IMR-90 (cell line): ENCODE results near the gene SLC6A11. TPM values are rescaled to one million over a fixed set of nuclear protein-coding genes. Genes with fewer than 3 reads are reported as not detected.

Experiments
- ATAC-seq: fragments of 200-7000 bp; cut with Tn5 transposase; 2 replicates; pipeline ENCODE4 v1.9.1; 2020; ENCODE audit warnings: low read depth, mild to moderate bottlenecking, moderate library complexity
- BruUV-seq: library from RNA; stranded (reverse); fragments of 400-500 nt; replicated peaks from 2 replicates; lab custom pipeline; 2021; lab: Mats Ljungman, UMichigan
- CTCF ChIA-PET: fragments of 300-600 bp; formaldehyde crosslinking; extraction: SDS; loops from one replicate; lab custom pipeline; 2021; ENCODE audit warnings: antibody characterized with exemption; lab: Yijun Ruan, JAX
- POLR2A ChIA-PET: fragments of 300-600 bp; sonication (Branson Sonifier 250); formaldehyde crosslinking; loops from one replicate; lab custom pipeline; 2022; ENCODE audit warnings: antibody characterized with exemption; ENCODE audit not compliant: unreplicated experiment; lab: Charles Lee
- DNase-seq: peaks from one replicate; pipeline ENCODE4 v3.0.0; 2013
- H2AFZ ChIP-seq: replicated peaks from 2 replicates; pipeline ENCODE3; 2013; ENCODE audit warnings: low read length, mild to moderate bottlenecking; ENCODE audit not compliant: poor library complexity
- H2AK5ac ChIP-seq: 2 replicates; pipeline ENCODE4 v1.6.1; 2013; ENCODE audit warnings: low read depth, low read length, inconsistent platforms
- H2AK9ac ChIP-seq: replicated peaks from 2 replicates; pipeline ENCODE3; 2013; ENCODE audit warnings: mild to moderate bottlenecking, low read depth, low read length, moderate library complexity; ENCODE audit not compliant: poor library complexity
- H2BK120ac ChIP-seq: 2 replicates; pipeline ENCODE4 v1.6.1; 2013; ENCODE audit warnings: low read depth, low read length, inconsistent platforms
- H2BK15ac ChIP-seq: 3 replicates; pipeline ENCODE4 v1.6.1; 2013; ENCODE audit warnings: low read depth, low read length, inconsistent platforms
- H2BK20ac ChIP-seq: 2 replicates; pipeline ENCODE4 v1.6.1; 2013; ENCODE audit warnings: low read depth, mild to moderate bottlenecking, inconsistent platforms, low read length, moderate library complexity
- H2BK5ac ChIP-seq: 2 replicates; pipeline ENCODE4 v1.6.1; 2013; ENCODE audit warnings: mild to moderate bottlenecking, low read depth, low read length, inconsistent platforms; ENCODE audit not compliant: poor library complexity, severe bottlenecking
- H3K14ac ChIP-seq: replicated peaks from 2 replicates; pipeline ENCODE4 v1.6.1; 2013; ENCODE audit warnings: low read depth, low read length, inconsistent platforms
- H3K18ac ChIP-seq: 2 replicates; pipeline ENCODE4 v1.6.1; 2013; ENCODE audit warnings: low read depth, low read length, control low read depth
- H3K23ac ChIP-seq: 2 replicates; pipeline ENCODE4 v1.6.1; 2013; ENCODE audit warnings: low read depth, low read length, inconsistent platforms
- H3K27ac ChIP-seq: 2 replicates; pipeline ENCODE4 v1.5.1; 2013; ENCODE audit warnings: mild to moderate bottlenecking, control low read depth, low read length; ENCODE audit not compliant: insufficient read depth
- H3K27me3 ChIP-seq: 2 replicates; pipeline ENCODE4 v1.6.1; 2013; ENCODE audit warnings: low read length; ENCODE audit not compliant: control insufficient read depth, insufficient read depth
- H3K36me3 ChIP-seq: 2 replicates; pipeline ENCODE4 v1.6.1; 2013; ENCODE audit warnings: low read length, mixed read lengths; ENCODE audit not compliant: control insufficient read depth, insufficient read depth
- H3K4ac ChIP-seq: 2 replicates; pipeline ENCODE4 v1.6.1; 2013; ENCODE audit warnings: low read depth, low read length, inconsistent platforms
- H3K4me1 ChIP-seq: 2 replicates; pipeline ENCODE4 v1.6.1; 2013; ENCODE audit warnings: low read length, mixed read lengths; ENCODE audit not compliant: control insufficient read depth, insufficient read depth
- H3K4me2 ChIP-seq: 2 replicates; pipeline ENCODE4 v1.6.1; 2013; ENCODE audit warnings: low read depth, mild to moderate bottlenecking, control low read depth, low read length, moderate library complexity
- H3K4me3 ChIP-seq: 2 replicates; pipeline ENCODE4 v1.5.1; 2013; ENCODE audit warnings: low read depth, mild to moderate bottlenecking, control low read depth, low read length, moderate library complexity; ENCODE audit not compliant: insufficient read depth
- H3K56ac ChIP-seq: 2 replicates; pipeline ENCODE4 v1.6.1; 2013; ENCODE audit warnings: low read length, inconsistent platforms; ENCODE audit not compliant: insufficient read depth; ENCODE audit errors: extremely low read depth
- H3K79me1 ChIP-seq, 2 experiments: 2 replicates each; pipeline ENCODE4 v1.6.1; 2013; ENCODE audit warnings: low read length in 2 of 2, inconsistent platforms in 1 of 2, low read depth in 1 of 2
- H3K9ac ChIP-seq: 2 replicates; pipeline ENCODE4 v1.6.1; 2013; ENCODE audit warnings: low read depth, low read length, control low read depth
- H3K9me1 ChIP-seq: 2 replicates; pipeline ENCODE4 v1.6.1; 2013; ENCODE audit warnings: low read length, inconsistent platforms; ENCODE audit not compliant: insufficient read depth
- H3K9me3 ChIP-seq: 2 replicates; pipeline ENCODE4 v1.6.1; 2013; ENCODE audit warnings: low read length; ENCODE audit not compliant: control insufficient read depth, insufficient read depth
- H4K20me1 ChIP-seq: 2 replicates; pipeline ENCODE4 v1.6.1; 2013; ENCODE audit warnings: low read length, inconsistent platforms; ENCODE audit not compliant: insufficient read depth
- H4K5ac ChIP-seq: 2 replicates; pipeline ENCODE4 v1.6.1; 2013; ENCODE audit warnings: mild to moderate bottlenecking, low read depth, low read length, control low read depth
- H4K8ac ChIP-seq, 2 experiments: 2 replicates each; pipeline ENCODE4 v1.6.1; 2013; ENCODE audit warnings: low read depth in 2 of 2, low read length in 2 of 2, control low read depth in 1 of 2, inconsistent platforms in 1 of 2
- H4K91ac ChIP-seq: 2 replicates; pipeline ENCODE4 v1.6.1; 2013; ENCODE audit warnings: low read depth, low read length, inconsistent platforms; ENCODE audit not compliant: insufficient read depth
- CEBPB ChIP-seq: IDR thresholded peaks from 2 replicates; pipeline ENCODE4 v1.6.1; 2012; ENCODE audit warnings: low read depth, low read length, improper control_type of control experiment
- CTCF ChIP-seq: conservative IDR thresholded peaks from 2 replicates; pipeline ENCODE4 v1.5.1; 2012; ENCODE audit warnings: mild to moderate bottlenecking, low read depth, low read length, improper control_type of control experiment
- ELK1 ChIP-seq: fragments of 150-350 bp; IDR thresholded peaks from 2 replicates; pipeline ENCODE4 v1.6.1; 2016; ENCODE audit warnings: low read depth, mild to moderate bottlenecking, low read length, moderate library complexity, borderline replicate concordance
- MAZ ChIP-seq: IDR thresholded peaks from 2 replicates; pipeline ENCODE4 v1.6.1; 2012; ENCODE audit warnings: low read depth, mild to moderate bottlenecking, low read length, improper control_type of control experiment, moderate library complexity, borderline replicate concordance
- NFE2L2 ChIP-seq: fragments of 150-350 bp; IDR thresholded peaks from 2 replicates; pipeline ENCODE4 v1.6.1; 2016; ENCODE audit warnings: low read depth, mild to moderate bottlenecking, low read length
- POLR2A ChIP-seq: IDR thresholded peaks from 2 replicates; pipeline ENCODE4 v1.6.1; 2012; ENCODE audit warnings: mild to moderate bottlenecking, low read depth, low read length
- RAD21 ChIP-seq: IDR thresholded peaks from 2 replicates; pipeline ENCODE4 v1.6.1; 2012; ENCODE audit warnings: low read length, improper control_type of control experiment
- RCOR1 ChIP-seq: IDR thresholded peaks from 2 replicates; pipeline ENCODE4 v1.6.1; 2012; ENCODE audit warnings: mild to moderate bottlenecking, low read length, improper control_type of control experiment; ENCODE audit not compliant: insufficient replicate concordance
- RFX5 ChIP-seq: IDR thresholded peaks from 2 replicates; pipeline ENCODE4 v1.8.0; 2012; ENCODE audit warnings: low read depth, mild to moderate bottlenecking, low read length, moderate library complexity
- USF2 ChIP-seq: fragments of 150-350 bp; IDR thresholded peaks from 2 replicates; pipeline ENCODE4 v1.6.1; 2017; ENCODE audit warnings: mild to moderate bottlenecking, antibody characterized with exemption, low read length, low read depth
- WGBS, 2 experiments: methylation state at CpG; one replicate each; pipeline versions ENCODE4 v1.1.5 to v1.1.7; 2013; ENCODE audit warnings: missing lambda C conversion rate in 2 of 2; ENCODE audit not compliant: insufficient read length in 1 of 2; ENCODE audit errors: extremely low coverage in 2 of 2; 5-methylcytosine and 5-hydroxymethylcytosine counted together
- dilution Hi-C: fragments of 300-500 bp; cut with HindIII; formaldehyde crosslinking; loops from one replicate; pipeline ENCODE4 v1.14.3; 2018; ENCODE audit warnings: low sequenced_read_pairs; ENCODE audit not compliant: unreplicated experiment
- in situ Hi-C: fragments of 300-500 bp; cut with MboI; formaldehyde crosslinking; loops from 3 replicates; pipeline ENCODE4 v1.14.3; 2019; ENCODE audit warnings: low sequenced_read_pairs, inconsistent platforms, mixed read lengths
- intact Hi-C: fragments of 100-400 bp; cut with micrococcal nuclease; formaldehyde crosslinking; loops from 2 replicates; pipeline ENCODE4 v1.10.0; 2022
- polyA plus RNA-seq, 3 experiments: library from polyadenylated mRNA; depleted of rRNA; stranded (reverse); fragments of >200 nt; gene quantifications; 2 replicates each; pipeline ENCODE4 v1.2.3, GENCODE V29; 2012; ENCODE audit warnings: low replicate concordance in 1 of 3
- total RNA-seq: library from RNA; depleted of rRNA; stranded (reverse); fragments of >200 nt; gene quantifications from 2 replicates; pipeline ENCODE4 v1.2.3, GENCODE V29; 2012

SLC6A11 gene
- total and polyA plus RNA-seq, 2 of the 4 experiments (the other 2 are of a cell fraction): not detected

GRCh38 chr3:10815487-10815886, 541 bp upstream of the SLC6A11 start:
- H3K27ac ChIP-seq: no peak overlapping the region
- no peak overlapping the region for H4K5ac ChIP-seq
- in situ Hi-C loops: no loop called here
- dilution Hi-C loops: no loop called here
- H3K4ac ChIP-seq: no peak overlapping the region
- no peak for TF ChIP-seq ELK1
- no peak for TF ChIP-seq RFX5
- TF ChIP-seq NFE2L2: no peak
- TF ChIP-seq POLR2A: no peak
- no peak for TF ChIP-seq CTCF
- TF ChIP-seq CEBPB: no peak
- TF ChIP-seq RCOR1: no peak
- TF ChIP-seq USF2: no peak
- no peak for TF ChIP-seq RAD21
- TF ChIP-seq MAZ: no peak
- H2BK20ac ChIP-seq: no peak overlapping the region
- H3K9me3 ChIP-seq: no peaks in the 10 kb centered on the region
- H3K4me1 ChIP-seq: no peaks in the 10 kb centered on the region
- H3K4me2 ChIP-seq: no peak overlapping the region
- H3K4me3 ChIP-seq: no peak overlapping the region
- H3K56ac ChIP-seq: no peak overlapping the region
- POLR2A ChIA-PET: no interaction called here
- H4K8ac ChIP-seq: no peak overlapping the region
- peak overlapping the region; percentile 5 for H2AFZ ChIP-seq
- H3K14ac ChIP-seq: no peak overlapping the region
- no peaks in the 10 kb centered on the region for H4K20me1 ChIP-seq
- no TSS peak for BruUV-seq
- H3K36me3 ChIP-seq: no peaks in the 10 kb centered on the region
- intact Hi-C loops: no loop called here
- H3K18ac ChIP-seq: no peak overlapping the region
- H3K79me1 ChIP-seq: no peaks in the 10 kb centered on the region
- H2BK15ac ChIP-seq: no peak overlapping the region
- no peaks in the 10 kb centered on the region for H3K9me1 ChIP-seq
- no peak for DNase-seq
- no peak overlapping the region for H2BK120ac ChIP-seq
- no peak overlapping the region for H2AK5ac ChIP-seq
- H3K27me3 ChIP-seq: peaks cover 11% of the 10 kb centered on the region
- no peak overlapping the region for H4K91ac ChIP-seq
- H3K9ac ChIP-seq: no peak overlapping the region
- no peak overlapping the region for H3K23ac ChIP-seq
- no peak overlapping the region for H2AK9ac ChIP-seq
- no peak for ATAC-seq
- CTCF ChIA-PET: no interaction called here
- 80% methylated on average over 4 of the region's 10 CpGs; no CpG with 5 or more reads in 1 of the 2 experiments for WGBS, 2 experiments
- H2BK5ac ChIP-seq: no peak overlapping the region
